H9 (cell line): ENCODE measurements around the gene ZFYVE19. TPM values are rescaled to one million over a fixed set of nuclear protein-coding genes. Genes with fewer than 3 reads are reported as not detected.

Source experiments
- DNase-seq: peaks from one replicate; pipeline ENCODE4 v3.0.0-alpha.2; 2017
- H2AFZ ChIP-seq: one replicate; pipeline ENCODE4 v1.6.1; 2013; ENCODE audit warnings: mild to moderate bottlenecking, low read length, control low read depth, moderate library complexity
- H2AK5ac ChIP-seq: 2 replicates; pipeline ENCODE4 v1.6.1; 2013; ENCODE audit warnings: low read length, control low read depth, mixed read lengths; ENCODE audit not compliant: insufficient read length
- H2BK120ac ChIP-seq: one replicate; pipeline ENCODE4 v1.6.1; 2013; ENCODE audit warnings: low read depth, mild to moderate bottlenecking, low read length, control low read depth, inconsistent platforms; ENCODE audit not compliant: poor library complexity, severe bottlenecking
- H2BK12ac ChIP-seq: 2 replicates; pipeline ENCODE4 v1.6.1; 2013; ENCODE audit warnings: low read length, control low read depth, mixed read lengths, low read depth; ENCODE audit not compliant: insufficient read length
- H2BK15ac ChIP-seq: 2 replicates; pipeline ENCODE4 v1.6.1; 2013; ENCODE audit warnings: low read depth, low read length, control low read depth
- H2BK20ac ChIP-seq: one replicate; pipeline ENCODE4 v1.6.1; 2013; ENCODE audit warnings: low read depth, mild to moderate bottlenecking, low read length, control low read depth, inconsistent platforms; ENCODE audit not compliant: poor library complexity, severe bottlenecking
- H2BK5ac ChIP-seq: 2 replicates; pipeline ENCODE4 v1.6.1; 2013; ENCODE audit warnings: low read length, control low read depth, mixed read lengths; ENCODE audit not compliant: insufficient read length
- H3K14ac ChIP-seq: 2 replicates; pipeline ENCODE4 v1.6.1; 2013; ENCODE audit warnings: low read length, control low read depth; ENCODE audit not compliant: insufficient read depth
- H3K18ac ChIP-seq: 2 replicates; pipeline ENCODE4 v1.6.1; 2013; ENCODE audit warnings: low read depth, mild to moderate bottlenecking, mixed read lengths, low read length, control low read depth; ENCODE audit not compliant: insufficient read length
- H3K23ac ChIP-seq: 2 replicates; pipeline ENCODE4 v1.6.1; 2013; ENCODE audit warnings: low read length, control low read depth, mixed read lengths, low read depth; ENCODE audit not compliant: insufficient read length
- H3K23me2 ChIP-seq: 2 replicates; pipeline ENCODE4 v1.6.1; 2013; ENCODE audit warnings: low read depth, mild to moderate bottlenecking, mixed read lengths, low read length, control low read depth; ENCODE audit not compliant: insufficient read length, poor library complexity, severe bottlenecking
- H3K27ac ChIP-seq: 2 replicates; pipeline ENCODE4 v1.5.1; 2013; ENCODE audit warnings: low read length, control low read depth, mixed read lengths, low read depth; ENCODE audit not compliant: insufficient read length
- H3K27me3 ChIP-seq: 2 replicates; pipeline ENCODE4 v1.6.1; 2013; ENCODE audit warnings: low read length, control low read depth, inconsistent platforms; ENCODE audit not compliant: insufficient read depth
- H3K4ac ChIP-seq: 2 replicates; pipeline ENCODE4 v1.6.1; 2013; ENCODE audit warnings: low read depth, mild to moderate bottlenecking, control low read depth, inconsistent platforms, low read length, moderate library complexity
- H3K4me1 ChIP-seq: 2 replicates; pipeline ENCODE4 v1.6.1; 2013; ENCODE audit warnings: low read length, control low read depth, inconsistent platforms; ENCODE audit not compliant: insufficient read depth
- H3K4me2 ChIP-seq: 2 replicates; pipeline ENCODE4 v1.6.1; 2013; ENCODE audit warnings: low read length, control low read depth, mixed read lengths; ENCODE audit not compliant: insufficient read length, insufficient read depth
- H3K56ac ChIP-seq: 2 replicates; pipeline ENCODE4 v1.6.1; 2013; ENCODE audit warnings: low read depth, mild to moderate bottlenecking, mixed read lengths, low read length, control low read depth; ENCODE audit not compliant: insufficient read length
- H3K79me1 ChIP-seq: 2 replicates; pipeline ENCODE4 v1.6.1; 2013; ENCODE audit warnings: low read depth, mild to moderate bottlenecking, moderate library complexity, low read length, control low read depth, inconsistent platforms; ENCODE audit not compliant: insufficient read depth, poor library complexity, severe bottlenecking
- H3K79me2 ChIP-seq: 2 replicates; pipeline ENCODE4 v1.6.1; 2013; ENCODE audit warnings: low read length, control low read depth, inconsistent platforms; ENCODE audit not compliant: insufficient read depth
- H3K9ac ChIP-seq: 2 replicates; pipeline ENCODE4 v1.6.1; 2013; ENCODE audit warnings: low read length, control low read depth, mixed read lengths; ENCODE audit not compliant: insufficient read length; ENCODE audit errors: extremely low read depth
- H3K9me3 ChIP-seq: one replicate; pipeline ENCODE4 v1.6.1; 2013; ENCODE audit warnings: low read depth, low read length, inconsistent platforms; ENCODE audit not compliant: control insufficient read depth
- H3T11ph ChIP-seq: one replicate; pipeline ENCODE4 v1.6.1; 2013; ENCODE audit warnings: mild to moderate bottlenecking, low read length, control low read depth, inconsistent platforms
- H4K20me1 ChIP-seq: one replicate; pipeline ENCODE4 v1.6.1; 2013; ENCODE audit not compliant: control insufficient read depth, insufficient read length, insufficient read depth
- H4K5ac ChIP-seq: 2 replicates; pipeline ENCODE4 v1.6.1; 2013; ENCODE audit warnings: low read depth, mild to moderate bottlenecking, mixed read lengths, low read length, control low read depth; ENCODE audit not compliant: insufficient read length
- H4K8ac ChIP-seq: replicated peaks from 2 replicates; pipeline ENCODE4 v1.6.1; 2013; ENCODE audit warnings: low read length, control low read depth, mixed read lengths, low read depth; ENCODE audit not compliant: insufficient read length
- H4K91ac ChIP-seq: 2 replicates; pipeline ENCODE4 v1.6.1; 2013; ENCODE audit warnings: low read depth, mild to moderate bottlenecking, moderate library complexity, mixed read lengths, low read length, control low read depth; ENCODE audit not compliant: insufficient read length
- H3K27ac Mint-ChIP-seq, 3 experiments: 2 replicates in 2 of 3; 3 replicates in 1 of 3; pipeline ENCODE4 v1.8.0; 2020 to 2021; ENCODE audit warnings: mixed read lengths in 3 of 3, mild to moderate bottlenecking in 1 of 3, moderate library complexity in 1 of 3
- H3K27me3 Mint-ChIP-seq: 2 replicates; pipeline ENCODE4 v1.8.0; 2021; ENCODE audit warnings: low read depth, mild to moderate bottlenecking, moderate library complexity, mixed read lengths
- H3K36me3 Mint-ChIP-seq, 3 experiments: 2 replicates in 2 of 3; 3 replicates in 1 of 3; pipeline ENCODE4 v1.8.0; 2020 to 2021; ENCODE audit warnings: low read depth in 3 of 3, mixed read lengths in 3 of 3; ENCODE audit not compliant: insufficient read depth in 1 of 3
- H3K4me1 Mint-ChIP-seq, 2 experiments: 2 replicates each; pipeline ENCODE4 v1.8.0; 2020; ENCODE audit warnings: mixed read lengths in 2 of 2
- H3K4me3 Mint-ChIP-seq, 2 experiments: 2 replicates in 1 of 2; 3 replicates in 1 of 2; pipeline ENCODE4 v1.8.0; 2020 to 2021; ENCODE audit warnings: mild to moderate bottlenecking in 2 of 2, mixed read lengths in 2 of 2, moderate library complexity in 1 of 2
- H3K9me3 Mint-ChIP-seq, 2 experiments: 2 replicates in 1 of 2; 3 replicates in 1 of 2; pipeline ENCODE4 v1.8.0; 2020; ENCODE audit warnings: mild to moderate bottlenecking in 2 of 2, mixed read lengths in 2 of 2, moderate library complexity in 1 of 2
- CTCF ChIP-seq: fragments of 200-600 bp; sonication (generic); conservative IDR thresholded peaks from 3 replicates; pipeline ENCODE4 v1.8.0; 2021; ENCODE audit warnings: antibody characterized with exemption, mild to moderate bottlenecking
- WGBS: extraction: QIAGEN DNeasy Blood & Tissue Kit; methylation state at CpG from one replicate; pipeline ENCODE4 v1.1.7; 2013; ENCODE audit warnings: missing lambda C conversion rate, low lambda C conversion rate, mixed read lengths; ENCODE audit not compliant: insufficient read length; ENCODE audit errors: extremely low coverage; 5-methylcytosine and 5-hydroxymethylcytosine counted together
- total RNA-seq: library from RNA; stranded (reverse); gene quantifications from 2 replicates; pipeline ENCODE4 v1.2.1, GENCODE V29; 2021

Gene ZFYVE19
- total RNA-seq, 1 experiment from 2014 or later, result 11.3 TPM

DNA sequence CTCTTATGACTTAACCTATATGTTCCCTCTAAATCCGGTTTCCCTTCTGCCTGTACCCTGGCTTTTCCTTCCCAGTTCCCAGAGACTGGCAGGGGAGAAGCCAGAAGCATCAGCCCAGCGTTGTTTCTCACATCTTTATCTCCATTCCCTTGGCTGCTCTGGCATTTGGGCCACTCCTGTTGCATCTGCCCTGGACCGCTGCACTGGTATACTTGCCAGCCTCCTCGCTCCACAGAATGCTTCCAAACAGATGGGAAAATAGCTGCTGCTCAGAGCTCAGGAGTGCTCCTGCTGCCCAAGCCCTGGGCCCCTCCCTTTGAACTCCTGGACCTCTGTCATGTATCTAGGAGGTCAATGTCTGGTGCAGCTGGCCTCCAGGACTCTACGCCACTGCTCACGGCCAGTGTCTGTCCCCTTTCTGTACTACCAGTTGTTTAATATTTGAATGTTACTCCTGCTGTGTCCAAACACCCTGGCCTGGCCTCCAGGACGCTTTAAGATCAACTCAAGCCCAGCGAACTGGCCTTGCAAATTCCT, 43.8 kb downstream of the ZFYVE19 start:
- Histone ChIP-seq H3K23me2 (no peaks in the 10 kb centered on the region), H4K5ac (no peak overlapping the region), H3K79me2 (peaks cover 4% of the 10 kb centered on the region; the same call in 1 of the 2 replicates), H3K18ac (no peak overlapping the region), H2BK5ac (no peak overlapping the region), H2AFZ (no peak overlapping the region), H3K9ac (no peak overlapping the region), H4K8ac (no peak overlapping the region), H3K27ac (no peak overlapping the region), H4K20me1 (no peaks in the 10 kb centered on the region), H3T11ph (no peak overlapping the region), H3K27me3 (no peaks in the 10 kb centered on the region), H2BK15ac (no peak overlapping the region), H3K23ac (no peak overlapping the region), H3K4me2 (no peak overlapping the region), H3K9me3 (no peaks in the 10 kb centered on the region), H4K91ac (no peak overlapping the region), H3K4ac (no peak overlapping the region), H2BK120ac (no peak overlapping the region), H2BK20ac (no peak overlapping the region), H3K56ac (no peak overlapping the region), H3K14ac (no peak overlapping the region), H3K79me1 (peaks cover 5% of the 10 kb centered on the region), H2AK5ac (no peak overlapping the region), H2BK12ac (no peak overlapping the region), H3K4me1 (peaks cover 10% of the 10 kb centered on the region; the same call in 1 of the 2 replicates)
- TF ChIP-seq CTCF, result no peak
- Mint-ChIP-seq H3K4me1 (peaks cover 26% of the 10 kb centered on the region in 2 experiments), H3K27me3 (no peaks in the 10 kb centered on the region), H3K9me3 (no peaks in the 10 kb centered on the region), H3K4me3 (no peak overlapping the region), H3K27ac (no peak overlapping the region), H3K36me3 (peaks cover 35 to 83% (median 66%) of the 10 kb centered on the region in 3 experiments)
- WGBS, result no CpG with 5 or more reads among the region's 8 CpGs
- no peak for DNase-seq
